HEK293 (cell line): Measurements from ENCODE around the gene TMEM167B.

Experiments
- CTCF ChIA-PET: fragments of 350-600 bp; formaldehyde crosslinking; extraction: SDS; loops from one replicate; lab custom pipeline; 2021; ENCODE audit warnings: antibody characterized with exemption; lab: Yijun Ruan, JAX
- POLR2A ChIA-PET: fragments of 300-600 bp; formaldehyde crosslinking; extraction: SDS; loops from one replicate; lab custom pipeline; 2020; ENCODE audit warnings: antibody characterized with exemption, inconsistent platforms; lab: Yijun Ruan, JAX
- H3K27ac ChIP-seq: fragments of 200-500 bp; sonication (Bioruptor generic); 2 replicates; pipeline ENCODE4 v1.5.1; 2014; ENCODE audit warnings: low read depth, low read length, control low read depth, inconsistent platforms; ENCODE audit errors: extremely low read depth
- H3K36me3 ChIP-seq, 2 experiments: fragments of 200-500 bp in 1 of 2; sonication (Bioruptor generic) in 1 of 2; 1 replicate in 1 of 2; 2 replicates in 1 of 2; pipeline ENCODE4 v1.5.1; 2014 to 2017; ENCODE audit warnings: inconsistent platforms in 2 of 2, low read length in 2 of 2; ENCODE audit not compliant: control insufficient read depth in 2 of 2, insufficient read depth in 1 of 2
- H3K4me1 ChIP-seq: fragments of 200-500 bp; sonication (Bioruptor generic); 2 replicates; pipeline ENCODE4 v1.5.1; 2014; ENCODE audit warnings: mild to moderate bottlenecking, low read length, inconsistent platforms; ENCODE audit not compliant: control insufficient read depth, insufficient read depth
- H3K4me3 ChIP-seq: 2 replicates; pipeline ENCODE4 v1.5.1; 2011; ENCODE audit warnings: low read depth, mild to moderate bottlenecking, control low read depth, low read length, moderate library complexity
- H3K9me3 ChIP-seq: fragments of 200-500 bp; sonication (Bioruptor generic); 2 replicates; pipeline ENCODE4 v1.5.1; 2014; ENCODE audit warnings: low read depth, low read length, inconsistent platforms; ENCODE audit not compliant: control insufficient read depth, insufficient read depth
- MZF1 ChIP-seq: fragments of 450-650 bp; formaldehyde crosslinking; IDR thresholded peaks from 2 replicates; pipeline ENCODE4 v1.5.1; 2017; ENCODE audit warnings: missing biosample characterization, missing genetic modification characterization, borderline replicate concordance
- OVOL3 ChIP-seq: fragments of 450-650 bp; formaldehyde crosslinking; IDR thresholded peaks from 2 replicates; pipeline ENCODE4 v1.5.1; 2016; ENCODE audit warnings: missing biosample characterization, missing genetic modification characterization
- RBAK ChIP-seq: fragments of 450-650 bp; formaldehyde crosslinking; IDR thresholded peaks from 2 replicates; pipeline ENCODE4 v1.5.1; 2016; ENCODE audit warnings: missing biosample characterization, missing genetic modification characterization
- SP3 ChIP-seq: fragments of 450-650 bp; formaldehyde crosslinking; IDR thresholded peaks from 2 replicates; pipeline ENCODE4 v1.5.1; 2016; ENCODE audit warnings: missing biosample characterization, missing genetic modification characterization
- ZBTB1 ChIP-seq: fragments of 450-650 bp; formaldehyde crosslinking; IDR thresholded peaks from 2 replicates; pipeline ENCODE4 v1.5.1; 2016; ENCODE audit warnings: missing biosample characterization, missing genetic modification characterization
- ZBTB7A ChIP-seq: fragments of 450-650 bp; formaldehyde crosslinking; IDR thresholded peaks from 2 replicates; pipeline ENCODE4 v1.5.1; 2016; ENCODE audit warnings: low read depth, missing biosample characterization, missing genetic modification characterization
- ZNF121 ChIP-seq: fragments of 450-650 bp; formaldehyde crosslinking; IDR thresholded peaks from 2 replicates; pipeline ENCODE4 v1.5.1; 2016; ENCODE audit warnings: missing biosample characterization, missing genetic modification characterization
- ZNF155 ChIP-seq: fragments of 450-650 bp; formaldehyde crosslinking; IDR thresholded peaks from 2 replicates; pipeline ENCODE4 v1.5.1; 2016; ENCODE audit warnings: missing biosample characterization, missing genetic modification characterization
- ZNF169 ChIP-seq: fragments of 450-650 bp; formaldehyde crosslinking; IDR thresholded peaks from 2 replicates; pipeline ENCODE4 v1.5.1; 2016; ENCODE audit warnings: missing biosample characterization, missing genetic modification characterization
- ZNF211 ChIP-seq: fragments of 450-650 bp; formaldehyde crosslinking; IDR thresholded peaks from 2 replicates; pipeline ENCODE4 v1.5.1; 2016; ENCODE audit warnings: low read depth, missing biosample characterization, missing genetic modification characterization
- ZNF37A ChIP-seq: fragments of 450-650 bp; IDR thresholded peaks from 2 replicates; pipeline ENCODE4 v1.5.1; 2018; ENCODE audit warnings: missing biosample characterization, missing genetic modification characterization
- ZNF558 ChIP-seq: fragments of 450-650 bp; formaldehyde crosslinking; IDR thresholded peaks from 2 replicates; pipeline ENCODE4 v1.5.1; 2016; ENCODE audit warnings: missing biosample characterization, missing genetic modification characterization
- ZNF660 ChIP-seq: fragments of 450-650 bp; IDR thresholded peaks from 2 replicates; pipeline ENCODE4 v1.5.1; 2018; ENCODE audit warnings: missing biosample characterization, mild to moderate bottlenecking, missing genetic modification characterization
- ZNF677 ChIP-seq: fragments of 450-650 bp; IDR thresholded peaks from 2 replicates; pipeline ENCODE4 v1.5.0; 2018; ENCODE audit warnings: missing biosample characterization, mild to moderate bottlenecking, missing genetic modification characterization, moderate library complexity
- TF ChIP-seq, protein P1 (sequence below): fragments of 450-650 bp; formaldehyde crosslinking; IDR thresholded peaks from 2 replicates; pipeline ENCODE4 v1.5.1; 2017; ENCODE audit warnings: missing biosample characterization, missing genetic modification characterization
- TF ChIP-seq, protein P2 (sequence below): fragments of 450-650 bp; formaldehyde crosslinking; IDR thresholded peaks from 2 replicates; pipeline ENCODE4 v1.5.1; 2016; ENCODE audit warnings: missing biosample characterization, missing genetic modification characterization, borderline replicate concordance

Gene TMEM167B

DNA sequence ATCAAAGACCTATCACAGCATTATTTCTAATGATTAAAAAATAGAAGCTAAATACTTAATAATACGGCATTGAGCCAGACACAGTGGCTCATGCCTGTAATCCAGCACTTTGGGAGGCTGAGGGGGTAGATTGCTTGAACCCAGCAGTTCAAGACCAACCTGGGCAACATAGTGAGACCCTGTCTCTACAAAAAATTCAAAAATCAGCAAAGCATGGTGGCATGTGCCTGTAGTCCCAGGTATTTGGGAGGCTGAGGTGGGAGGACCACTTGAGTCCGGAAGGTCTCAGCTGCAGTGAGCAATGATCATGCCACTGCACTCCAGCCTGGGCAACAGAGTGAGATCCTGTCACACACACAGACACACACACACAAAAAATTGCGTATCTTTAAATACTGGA is 25.4 kb upstream of the TMEM167B start:
- ChIA-PET POLR2A (no interaction called here), CTCF (no interaction called here)
- Histone ChIP-seq H3K9me3 (no peaks in the 10 kb centered on the region), H3K4me3 (no peak overlapping the region), H3K36me3 (peaks cover 35 to 63% of the 10 kb centered on the region in 2 experiments; a peak in 2 of 3 replicates), H3K27ac (no peak overlapping the region), H3K4me1 (no peaks in the 10 kb centered on the region)
- TF ChIP-seq ZNF169 (tag by site-specific recombination) (no peak), ZBTB7A (tag by site-specific recombination) (no peak), ZBTB1 (tag by site-specific recombination) (no peak), ZNF660 (tag by site-specific recombination) (no peak), ZNF121 (tag by site-specific recombination) (peak; percentile 87), RBAK (tag by site-specific recombination) (no peak)

DNA sequence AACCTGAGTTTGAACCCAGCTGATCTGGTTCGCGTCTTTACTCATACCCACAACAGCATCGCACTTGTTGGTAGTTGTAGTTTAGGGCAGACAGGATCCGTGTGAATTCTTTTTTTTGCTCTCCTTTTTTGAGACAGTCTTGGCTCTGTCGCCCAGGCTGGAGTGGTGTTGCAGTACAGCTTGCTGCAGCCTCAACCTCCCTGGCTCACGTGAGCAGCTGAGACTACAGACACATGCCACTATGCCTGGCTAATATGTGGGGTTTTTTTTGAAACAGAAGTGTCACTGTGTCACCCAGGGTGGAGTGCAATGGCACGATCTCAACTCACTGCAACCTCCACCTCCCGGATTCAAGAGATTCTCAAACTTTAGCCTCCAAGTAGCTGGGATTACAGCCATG is 22.7 kb upstream of the TMEM167B start:
- no peaks in the 10 kb centered on the region for H3K4me1 ChIP-seq
- H3K36me3 ChIP-seq, result peaks cover 28 to 68% of the 10 kb centered on the region in 2 experiments; a peak in 2 of 3 replicates
- ChIA-PET POLR2A (interaction anchor here (0.8 kb wide), 1 partner anchor 32 kb away, joined by 3 read pairs; no protein-coding TSS in a partner anchor), CTCF (interaction anchor here (0.9 to 1.5 kb wide), 2 partner anchors 16 to 21 kb away, joined by 3 read pairs; no protein-coding TSS in a partner anchor)
- no peak overlapping the region for H3K27ac ChIP-seq
- H3K4me3 ChIP-seq, result no peak overlapping the region
- no peak for TF ChIP-seq OVOL3
- no peak for TF ChIP-seq ZNF37A
- TF ChIP-seq, protein P1, sequence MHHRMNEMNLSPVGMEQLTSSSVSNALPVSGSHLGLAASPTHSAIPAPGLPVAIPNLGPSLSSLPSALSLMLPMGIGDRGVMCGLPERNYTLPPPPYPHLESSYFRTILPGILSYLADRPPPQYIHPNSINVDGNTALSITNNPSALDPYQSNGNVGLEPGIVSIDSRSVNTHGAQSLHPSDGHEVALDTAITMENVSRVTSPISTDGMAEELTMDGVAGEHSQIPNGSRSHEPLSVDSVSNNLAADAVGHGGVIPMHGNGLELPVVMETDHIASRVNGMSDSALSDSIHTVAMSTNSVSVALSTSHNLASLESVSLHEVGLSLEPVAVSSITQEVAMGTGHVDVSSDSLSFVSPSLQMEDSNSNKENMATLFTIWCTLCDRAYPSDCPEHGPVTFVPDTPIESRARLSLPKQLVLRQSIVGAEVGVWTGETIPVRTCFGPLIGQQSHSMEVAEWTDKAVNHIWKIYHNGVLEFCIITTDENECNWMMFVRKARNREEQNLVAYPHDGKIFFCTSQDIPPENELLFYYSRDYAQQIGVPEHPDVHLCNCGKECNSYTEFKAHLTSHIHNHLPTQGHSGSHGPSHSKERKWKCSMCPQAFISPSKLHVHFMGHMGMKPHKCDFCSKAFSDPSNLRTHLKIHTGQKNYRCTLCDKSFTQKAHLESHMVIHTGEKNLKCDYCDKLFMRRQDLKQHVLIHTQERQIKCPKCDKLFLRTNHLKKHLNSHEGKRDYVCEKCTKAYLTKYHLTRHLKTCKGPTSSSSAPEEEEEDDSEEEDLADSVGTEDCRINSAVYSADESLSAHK, result no peak
- TF ChIP-seq ZNF211 (tag by site-specific recombination), result no peak
- TF ChIP-seq, protein P2, sequence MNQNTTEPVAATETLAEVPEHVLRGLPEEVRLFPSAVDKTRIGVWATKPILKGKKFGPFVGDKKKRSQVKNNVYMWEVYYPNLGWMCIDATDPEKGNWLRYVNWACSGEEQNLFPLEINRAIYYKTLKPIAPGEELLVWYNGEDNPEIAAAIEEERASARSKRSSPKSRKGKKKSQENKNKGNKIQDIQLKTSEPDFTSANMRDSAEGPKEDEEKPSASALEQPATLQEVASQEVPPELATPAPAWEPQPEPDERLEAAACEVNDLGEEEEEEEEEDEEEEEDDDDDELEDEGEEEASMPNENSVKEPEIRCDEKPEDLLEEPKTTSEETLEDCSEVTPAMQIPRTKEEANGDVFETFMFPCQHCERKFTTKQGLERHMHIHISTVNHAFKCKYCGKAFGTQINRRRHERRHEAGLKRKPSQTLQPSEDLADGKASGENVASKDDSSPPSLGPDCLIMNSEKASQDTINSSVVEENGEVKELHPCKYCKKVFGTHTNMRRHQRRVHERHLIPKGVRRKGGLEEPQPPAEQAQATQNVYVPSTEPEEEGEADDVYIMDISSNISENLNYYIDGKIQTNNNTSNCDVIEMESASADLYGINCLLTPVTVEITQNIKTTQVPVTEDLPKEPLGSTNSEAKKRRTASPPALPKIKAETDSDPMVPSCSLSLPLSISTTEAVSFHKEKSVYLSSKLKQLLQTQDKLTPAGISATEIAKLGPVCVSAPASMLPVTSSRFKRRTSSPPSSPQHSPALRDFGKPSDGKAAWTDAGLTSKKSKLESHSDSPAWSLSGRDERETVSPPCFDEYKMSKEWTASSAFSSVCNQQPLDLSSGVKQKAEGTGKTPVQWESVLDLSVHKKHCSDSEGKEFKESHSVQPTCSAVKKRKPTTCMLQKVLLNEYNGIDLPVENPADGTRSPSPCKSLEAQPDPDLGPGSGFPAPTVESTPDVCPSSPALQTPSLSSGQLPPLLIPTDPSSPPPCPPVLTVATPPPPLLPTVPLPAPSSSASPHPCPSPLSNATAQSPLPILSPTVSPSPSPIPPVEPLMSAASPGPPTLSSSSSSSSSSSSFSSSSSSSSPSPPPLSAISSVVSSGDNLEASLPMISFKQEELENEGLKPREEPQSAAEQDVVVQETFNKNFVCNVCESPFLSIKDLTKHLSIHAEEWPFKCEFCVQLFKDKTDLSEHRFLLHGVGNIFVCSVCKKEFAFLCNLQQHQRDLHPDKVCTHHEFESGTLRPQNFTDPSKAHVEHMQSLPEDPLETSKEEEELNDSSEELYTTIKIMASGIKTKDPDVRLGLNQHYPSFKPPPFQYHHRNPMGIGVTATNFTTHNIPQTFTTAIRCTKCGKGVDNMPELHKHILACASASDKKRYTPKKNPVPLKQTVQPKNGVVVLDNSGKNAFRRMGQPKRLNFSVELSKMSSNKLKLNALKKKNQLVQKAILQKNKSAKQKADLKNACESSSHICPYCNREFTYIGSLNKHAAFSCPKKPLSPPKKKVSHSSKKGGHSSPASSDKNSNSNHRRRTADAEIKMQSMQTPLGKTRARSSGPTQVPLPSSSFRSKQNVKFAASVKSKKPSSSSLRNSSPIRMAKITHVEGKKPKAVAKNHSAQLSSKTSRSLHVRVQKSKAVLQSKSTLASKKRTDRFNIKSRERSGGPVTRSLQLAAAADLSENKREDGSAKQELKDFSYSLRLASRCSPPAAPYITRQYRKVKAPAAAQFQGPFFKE, result no peak
- no peak for TF ChIP-seq ZNF677
- TF ChIP-seq MZF1 (tag by site-specific recombination), result no peak
- no peak for TF ChIP-seq ZNF169 (tag by site-specific recombination)
- no peak for TF ChIP-seq ZNF558
- TF ChIP-seq ZNF155 (tag by site-specific recombination), result no peak
- TF ChIP-seq SP3 (tag by site-specific recombination), result no peak
- TF ChIP-seq, all 188 proteins: peak for 0
- no peaks in the 10 kb centered on the region for H3K9me3 ChIP-seq
